ENCODE results near the gene NUP153.

DNA sequence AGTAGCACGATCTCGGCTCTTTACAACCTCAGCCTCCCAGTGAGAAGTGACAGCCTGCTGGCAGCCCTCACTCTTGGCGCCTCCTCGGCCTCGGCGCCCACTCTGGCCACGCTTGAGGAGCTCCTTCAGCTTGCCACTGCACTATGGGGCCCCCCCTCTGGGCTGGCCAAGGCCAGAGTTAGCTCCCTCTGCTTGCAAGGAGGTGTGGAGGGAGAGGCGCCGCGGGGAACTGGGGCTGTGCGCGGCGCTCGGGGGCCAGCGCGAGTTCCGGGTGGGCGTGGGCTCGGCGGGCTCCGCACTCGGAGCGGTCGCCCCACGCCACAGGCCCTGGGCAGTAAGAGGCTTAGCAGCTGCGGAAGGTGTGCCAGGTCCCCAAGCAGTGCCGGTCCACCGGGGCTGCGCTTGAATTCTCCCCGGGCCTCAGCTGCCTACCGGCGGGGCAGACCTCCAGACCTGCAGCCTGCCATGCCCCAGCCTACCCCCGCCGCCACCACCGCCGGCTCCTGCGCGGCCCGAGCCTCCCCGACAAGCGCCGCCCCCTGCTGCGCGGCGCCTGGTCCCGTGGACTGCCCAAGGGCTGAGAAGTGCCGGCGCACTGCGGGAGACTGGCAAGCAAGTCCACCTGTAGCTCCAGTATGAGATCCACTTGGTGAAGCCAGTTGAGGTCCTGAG is 22.0 kb upstream of the NUP153 start:
- TF ChIP-seq, protein P1, sequence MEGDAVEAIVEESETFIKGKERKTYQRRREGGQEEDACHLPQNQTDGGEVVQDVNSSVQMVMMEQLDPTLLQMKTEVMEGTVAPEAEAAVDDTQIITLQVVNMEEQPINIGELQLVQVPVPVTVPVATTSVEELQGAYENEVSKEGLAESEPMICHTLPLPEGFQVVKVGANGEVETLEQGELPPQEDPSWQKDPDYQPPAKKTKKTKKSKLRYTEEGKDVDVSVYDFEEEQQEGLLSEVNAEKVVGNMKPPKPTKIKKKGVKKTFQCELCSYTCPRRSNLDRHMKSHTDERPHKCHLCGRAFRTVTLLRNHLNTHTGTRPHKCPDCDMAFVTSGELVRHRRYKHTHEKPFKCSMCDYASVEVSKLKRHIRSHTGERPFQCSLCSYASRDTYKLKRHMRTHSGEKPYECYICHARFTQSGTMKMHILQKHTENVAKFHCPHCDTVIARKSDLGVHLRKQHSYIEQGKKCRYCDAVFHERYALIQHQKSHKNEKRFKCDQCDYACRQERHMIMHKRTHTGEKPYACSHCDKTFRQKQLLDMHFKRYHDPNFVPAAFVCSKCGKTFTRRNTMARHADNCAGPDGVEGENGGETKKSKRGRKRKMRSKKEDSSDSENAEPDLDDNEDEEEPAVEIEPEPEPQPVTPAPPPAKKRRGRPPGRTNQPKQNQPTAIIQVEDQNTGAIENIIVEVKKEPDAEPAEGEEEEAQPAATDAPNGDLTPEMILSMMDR (conservative IDR thresholded peaks at IDR 0.05) = no peak
- TF ChIP-seq ZFX (IDR thresholded peaks at IDR 0.05) = no peak

Data from C4-2B (cell line).